Adipose tissue (tissue), 3 donors: ENCODE measurements around the gene DOCK4. TPM values are rescaled to one million over a fixed set of nuclear protein-coding genes. Genes with fewer than 3 reads are reported as not detected.
"Not testable (repeated sequence)": the region's sequence is repeated elsewhere in the genome, so short reads cannot be mapped to it uniquely, and the experiment has no call there.

Experiments
- H3K27ac ChIP-seq: one replicate; pipeline ENCODE4 v1.5.1; 2013; ENCODE audit warnings: low read depth, low read length
- WGBS, 3 donors: extraction: QIAGEN DNeasy Blood & Tissue Kit; methylation state at CpG; one replicate each; pipeline ENCODE4 v1.1.7; 2013; 5-methylcytosine and 5-hydroxymethylcytosine counted together
- polyA plus RNA-seq, 3 donors: library from polyadenylated mRNA; stranded (reverse); fragments of 200-250 nt; gene quantifications; one replicate each; pipeline ENCODE4 v1.2.3, GENCODE V29; 2013
- donor health status: healthy with polysubstance abuse.
- donor health status: Bipolar disorder and iron deficiency.
- donor health status: healthy.

DOCK4 gene
- polyA plus RNA-seq, 3 donors, result 3.0 to 9.7 (median 7.6) TPM

GRCh38 chr7:112144284-112145059, 61.7 kb downstream of the DOCK4 start:
- 71 to 86% (median 71%) methylated on average over 5 of the region's 5 CpGs for WGBS, 3 donors
- no peak overlapping the region for H3K27ac ChIP-seq

DNA sequence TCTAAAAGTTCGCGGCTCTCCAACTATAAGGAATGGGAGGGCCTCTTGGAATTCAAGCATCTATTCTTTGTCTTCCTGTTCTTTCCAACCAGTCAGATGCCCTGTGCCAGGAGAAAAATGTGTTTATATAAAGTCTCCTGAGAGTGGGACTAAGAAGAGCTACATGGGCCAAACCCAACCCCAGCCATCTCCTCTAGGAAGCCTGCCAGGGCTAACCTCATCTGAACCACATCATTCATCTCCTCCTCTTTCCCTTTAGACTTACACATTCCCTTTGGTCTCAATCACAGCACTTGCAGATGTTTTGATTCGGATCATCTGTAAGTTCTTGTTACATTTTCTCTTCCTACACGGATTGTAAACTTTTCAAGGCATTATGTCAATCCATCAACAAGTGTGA, 62.6 kb downstream of the DOCK4 start:
- 59 to 85% (median 63%) methylated on average over 4 of the region's 4 CpGs for WGBS, 3 donors
- no peak overlapping the region for H3K27ac ChIP-seq

DNA sequence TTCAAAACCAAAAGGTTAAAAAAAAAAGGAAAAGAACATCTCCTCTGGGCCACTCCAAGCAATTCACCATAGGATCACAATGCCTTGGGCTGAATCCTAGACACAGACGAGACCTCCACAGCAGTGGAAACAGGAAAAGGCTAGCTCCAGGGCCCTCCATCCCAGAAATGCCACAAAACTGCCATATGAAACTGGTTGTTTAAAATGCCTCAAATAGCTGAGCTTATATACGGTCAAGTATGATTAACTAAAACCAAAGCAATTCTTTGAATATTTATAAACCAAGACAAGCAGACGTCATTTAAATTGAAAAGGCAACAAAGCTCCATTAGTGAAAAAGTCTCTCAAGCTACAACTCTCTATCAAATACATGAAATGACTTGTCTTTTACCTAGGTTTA, 63.1 kb downstream of the DOCK4 start:
- no peak overlapping the region for H3K27ac ChIP-seq
- 77 to 93% (median 79%) methylated on average over 3 of the region's 3 CpGs for WGBS, 3 donors

- WGBS, 3 donors, result 57 to 81% (median 66%) methylated on average over 3 of the region's 3 CpGs
- H3K27ac ChIP-seq, result no peak overlapping the region
Measured at GRCh38 chr7:112140600-112140999, 65.6 kb downstream of the DOCK4 start.

- 92 to 96% (median 94%) methylated on average over 3 of the region's 3 CpGs for WGBS, 3 donors
- no peak overlapping the region for H3K27ac ChIP-seq
Measured at GRCh38 chr7:112138938-112139337, 67.3 kb downstream of the DOCK4 start.

DNA sequence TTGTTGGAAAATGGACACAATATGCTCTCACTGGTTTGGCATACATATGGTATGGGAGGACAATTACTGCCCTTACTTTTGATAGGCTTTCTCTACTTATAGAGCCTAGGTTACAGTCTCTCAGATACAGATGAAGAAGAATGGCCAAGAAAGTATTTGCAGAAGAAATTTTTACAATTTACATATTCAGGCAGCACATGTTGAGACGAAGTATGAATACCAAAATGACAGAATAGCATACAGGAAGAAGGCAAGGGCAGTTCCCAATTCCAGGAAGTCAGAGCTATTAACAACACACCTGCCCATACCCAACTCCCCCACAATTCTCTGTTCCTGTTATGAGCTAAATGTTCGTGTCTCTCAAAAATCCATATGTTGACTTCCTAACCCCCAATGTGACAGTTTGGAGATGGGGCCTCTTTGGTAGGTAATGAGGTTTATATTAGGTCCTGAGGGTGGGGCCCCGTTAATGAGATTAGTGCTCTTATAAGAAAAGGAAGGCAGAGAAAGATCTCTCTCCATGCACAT, 67.8 kb downstream of the DOCK4 start:
- 78 to 89% (median 87%) methylated on average over 3 of the region's 3 CpGs for WGBS, 3 donors
- no peak overlapping the region for H3K27ac ChIP-seq

DNA sequence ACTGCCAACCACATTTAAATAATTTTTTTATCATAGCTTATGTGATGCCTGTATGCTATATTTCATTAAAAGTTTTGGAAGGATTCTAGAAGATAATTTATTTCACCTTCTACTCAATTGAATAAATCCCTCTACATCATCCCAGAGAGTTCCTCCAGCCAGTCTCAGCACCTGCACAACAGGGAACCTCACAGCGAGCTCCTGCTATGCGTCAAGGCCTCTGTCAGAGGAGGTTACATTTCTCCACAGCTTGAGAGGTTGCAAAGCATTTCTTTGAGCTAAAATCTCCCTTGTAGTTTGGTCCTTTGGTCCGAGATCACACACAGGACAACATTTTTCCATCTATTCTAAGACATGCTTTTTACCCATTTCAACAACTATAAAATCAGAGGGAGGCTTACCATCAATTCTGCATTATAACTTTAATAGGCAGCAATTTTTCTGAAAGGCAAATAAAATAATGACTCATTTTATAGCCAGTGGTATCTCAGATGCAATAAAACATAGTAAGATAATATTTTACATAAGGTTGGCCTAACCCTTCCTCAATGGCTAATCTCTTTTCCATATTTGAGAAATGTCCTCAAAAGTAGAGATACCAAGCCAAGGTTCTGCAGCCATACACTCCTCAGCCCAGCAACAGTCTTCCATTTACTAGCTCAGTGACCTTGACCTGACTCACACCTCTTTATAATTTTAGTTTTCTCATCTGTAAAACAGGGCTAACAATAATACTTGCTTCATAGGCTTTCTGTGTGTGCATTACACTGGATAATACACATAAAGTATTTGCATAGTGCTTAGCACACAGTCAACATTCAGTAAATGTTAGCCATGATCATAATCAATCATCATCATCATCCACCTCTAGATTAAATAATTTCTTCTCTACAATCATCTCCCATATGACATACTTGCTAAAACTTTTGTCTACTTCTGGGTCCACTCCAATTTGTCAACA, 68.8 kb downstream of the DOCK4 start:
- WGBS, 3 donors, result 93 to 96% (median 95%) methylated on average over 3 of the region's 3 CpGs
- H3K27ac ChIP-seq, result no peak overlapping the region

- no peak overlapping the region for H3K27ac ChIP-seq
- WGBS, 3 donors, result 68 to 87% (median 77%) methylated on average over 4 of the region's 4 CpGs
Measured at GRCh38 chr7:112136271-112137008, 69.8 kb downstream of the DOCK4 start.

GRCh38 chr7:112135815-112136214, 70.4 kb downstream of the DOCK4 start:
- WGBS, 3 donors, result 53 to 73% (median 56%) methylated on average over 1 of the region's 1 CpG

GRCh38 chr7:112134039-112134438, 72.2 kb downstream of the DOCK4 start:
- 72 to 84% (median 80%) methylated on average over 3 of the region's 3 CpGs for WGBS, 3 donors
- no peak overlapping the region for H3K27ac ChIP-seq

More at GRCh38 chr7:112135815-112136214, 70.4 kb downstream of the DOCK4 start:
- no peak overlapping the region for H3K27ac ChIP-seq

GRCh38 chr7:112133328-112133727, 72.9 kb downstream of the DOCK4 start:
- 97% methylated on average over 7 of the region's 7 CpGs for WGBS, 3 donors
- H3K27ac ChIP-seq, result no peak overlapping the region

DNA sequence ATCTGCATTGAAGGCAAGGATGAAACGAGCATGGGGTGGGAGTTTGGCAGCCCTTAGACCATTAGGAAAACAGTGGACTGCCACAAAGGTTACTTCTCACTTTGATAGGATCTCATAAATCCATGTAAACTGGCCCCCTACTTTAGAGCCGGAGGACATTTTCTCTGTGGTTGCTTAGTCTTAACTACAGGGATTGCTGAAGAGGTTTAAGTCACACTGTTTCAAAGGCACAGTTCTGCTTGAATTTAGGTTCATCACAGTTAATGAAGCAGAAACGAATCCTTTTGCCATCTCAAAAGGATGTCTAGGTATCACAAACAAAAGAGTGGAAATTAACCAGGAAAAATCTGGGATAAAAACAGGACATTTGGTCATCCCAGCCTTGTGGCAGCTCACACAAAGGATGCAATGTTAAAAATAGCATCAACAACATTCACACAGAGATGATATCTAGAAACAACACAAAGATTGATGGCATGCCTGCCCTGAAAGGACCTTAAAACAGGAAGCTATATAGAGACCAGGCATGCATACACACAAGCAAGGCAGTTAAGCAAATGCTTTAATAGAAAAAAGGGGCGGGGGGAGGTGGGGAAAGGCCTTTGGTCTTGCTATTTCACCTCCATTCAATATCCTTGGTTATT, 74.0 kb downstream of the DOCK4 start:
- WGBS, 3 donors, result 58 to 82% (median 60%) methylated on average over 4 of the region's 4 CpGs
- H3K27ac ChIP-seq, result no peak overlapping the region

- 73 to 88% (median 77%) methylated on average over 10 of the region's 10 CpGs for WGBS, 3 donors
- no peak overlapping the region for H3K27ac ChIP-seq
Measured at GRCh38 chr7:112130729-112131410, 75.3 kb downstream of the DOCK4 start.

- WGBS, 3 donors, result 37 to 61% (median 56%) methylated on average over 5 of the region's 5 CpGs
Measured at GRCh38 chr7:112129655-112130323, 76.4 kb downstream of the DOCK4 start.

GRCh38 chr7:112128461-112129425, 77.5 kb downstream of the DOCK4 start:
- WGBS, 3 donors, result 82 to 86% (median 84%) methylated on average over 4 to 5 of the region's 8 CpGs

More at GRCh38 chr7:112129655-112130323, 76.4 kb downstream of the DOCK4 start:
- H3K27ac ChIP-seq, result no peak overlapping the region

GRCh38 chr7:112128041-112128440, 78.2 kb downstream of the DOCK4 start:
- not testable (repeated sequence) for H3K27ac ChIP-seq
- WGBS, 3 donors, result 93 to 98% (median 94%) methylated on average over 6 to 11 of the region's 13 CpGs

More at GRCh38 chr7:112128461-112129425, 77.5 kb downstream of the DOCK4 start:
- H3K27ac ChIP-seq, result not testable (repeated sequence)
